ENCODE data around the gene FMN1. TPM values are rescaled to one million over a fixed set of nuclear protein-coding genes. Genes with fewer than 3 reads are reported as not detected.

The FMN1 gene
- polyA plus RNA-seq, 2 of the 4 experiments (the other 2 are of a cell fraction): 0.53 to 2.2 TPM

DNA sequence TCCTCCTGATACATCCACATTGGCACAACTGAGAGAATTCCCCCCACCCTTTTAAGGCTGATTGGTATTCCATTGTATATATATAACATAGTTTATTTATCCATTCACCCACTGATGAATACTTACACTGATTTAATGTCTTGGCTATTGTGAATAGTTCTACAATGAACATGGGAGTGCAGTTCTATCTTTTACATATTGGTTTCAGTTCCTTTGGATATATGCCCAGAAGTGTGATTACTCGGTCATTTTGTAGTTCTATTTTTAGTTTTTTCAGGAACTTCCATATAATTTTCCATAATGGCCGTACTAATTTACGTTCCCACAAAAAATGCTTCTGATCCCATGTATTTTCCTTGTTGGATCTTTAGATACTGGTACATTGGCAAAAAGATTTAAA, 135.3 kb downstream of the FMN1 start:
- TF ChIP-seq CBX2 (IDR thresholded peaks at IDR 0.05; ENCODE audit: borderline replicate concordance, low read depth) (no peak), TP53 (CRISPR knock-in tag; IDR thresholded peaks at IDR 0.05) (no peak), EHMT2 (IDR thresholded peaks at IDR 0.05; ENCODE audit: low read depth) (no peak), E2F6 (IDR thresholded peaks at IDR 0.05; ENCODE audit: borderline replicate concordance, low read depth) (no peak), KDM1A (IDR thresholded peaks at IDR 0.05; ENCODE audit: low read depth) (no peak), NR3C1 (IDR thresholded peaks at IDR 0.05) (no peak), FOXS1 (CRISPR knock-in tag; IDR thresholded peaks at IDR 0.05) (no peak), EHF (CRISPR knock-in tag; IDR thresholded peaks at IDR 0.05) (no peak), NFE2L2 (conservative IDR thresholded peaks at IDR 0.05; ENCODE audit: low read length) (no peak), CTCF (IDR thresholded peaks at IDR 0.05) (no peak), MYC (IDR thresholded peaks at IDR 0.05; ENCODE audit: borderline replicate concordance, low read length) (no peak), ESRRA (IDR thresholded peaks at IDR 0.05; ENCODE audit: borderline replicate concordance, low read length) (no peak), KDM5A (IDR thresholded peaks at IDR 0.05) (no peak)
- TF ChIP-seq, protein P1, sequence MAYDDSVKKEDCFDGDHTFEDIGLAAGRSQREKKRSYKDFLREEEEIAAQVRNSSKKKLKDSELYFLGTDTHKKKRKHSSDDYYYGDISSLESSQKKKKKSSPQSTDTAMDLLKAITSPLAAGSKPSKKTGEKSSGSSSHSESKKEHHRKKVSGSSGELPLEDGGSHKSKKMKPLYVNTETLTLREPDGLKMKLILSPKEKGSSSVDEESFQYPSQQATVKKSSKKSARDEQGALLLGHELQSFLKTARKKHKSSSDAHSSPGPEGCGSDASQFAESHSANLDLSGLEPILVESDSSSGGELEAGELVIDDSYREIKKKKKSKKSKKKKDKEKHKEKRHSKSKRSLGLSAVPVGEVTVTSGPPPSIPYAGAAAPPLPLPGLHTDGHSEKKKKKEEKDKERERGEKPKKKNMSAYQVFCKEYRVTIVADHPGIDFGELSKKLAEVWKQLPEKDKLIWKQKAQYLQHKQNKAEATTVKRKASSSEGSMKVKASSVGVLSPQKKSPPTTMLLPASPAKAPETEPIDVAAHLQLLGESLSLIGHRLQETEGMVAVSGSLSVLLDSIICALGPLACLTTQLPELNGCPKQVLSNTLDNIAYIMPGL (CRISPR knock-in tag; IDR thresholded peaks at IDR 0.05; ENCODE audit: borderline replicate concordance): no peak
- no peaks in the 10 kb centered on the region for H3K4me1 ChIP-seq
- DNase-seq (ENCODE audit: low read depth in 1 of 2, low spot score in 1 of 2) (no peak), ATAC-seq (no peak), FAIRE-seq (no peak)
- H3K4me3 ChIP-seq: no peak overlapping the region
- no peak overlapping the region for H3K4me2 ChIP-seq
- H3K27ac ChIP-seq: no peak overlapping the region
- 68% methylated on average over 3 of the region's 3 CpGs for WGBS (ENCODE audit: missing lambda C conversion rate)
- H3K9me3 ChIP-seq: no peaks in the 10 kb centered on the region
- POLR2A ChIA-PET: no interaction called here
- CTCF ChIA-PET: no interaction called here

- CTCF ChIA-PET: interaction anchor here (1.0 kb wide), 1 partner anchor 13 kb away, joined by 3 read pairs; no protein-coding TSS in a partner anchor
- FAIRE-seq (no peak), DNase-seq (ENCODE audit: low read depth in 1 of 2, low spot score in 1 of 2) (no peak), ATAC-seq (no peak)
- Histone ChIP-seq H3K4me3 (no peak overlapping the region), H3K27ac (no peak overlapping the region), H3K4me1 (no peaks in the 10 kb centered on the region), H3K4me2 (no peak overlapping the region), H3K9me3 (no peaks in the 10 kb centered on the region)
- POLR2A ChIA-PET: no interaction called here
- WGBS (ENCODE audit: missing lambda C conversion rate): 79% methylated on average over 8 of the region's 8 CpGs
- TF ChIP-seq NR3C1 (IDR thresholded peaks at IDR 0.05) (no peak), CTCF (IDR thresholded peaks at IDR 0.05) (no peak)
Measured at GRCh38 chr15:33057845-33058244, 136.7 kb downstream of the FMN1 start.

GRCh38 chr15:33055962-33056361, 138.6 kb downstream of the FMN1 start:
- no peak for ATAC-seq
- DNase-seq (ENCODE audit: low read depth in 1 of 2, low spot score in 1 of 2): no peak
- Histone ChIP-seq H3K27ac (no peak overlapping the region), H3K9me3 (no peaks in the 10 kb centered on the region), H3K4me1 (no peaks in the 10 kb centered on the region), H3K4me3 (no peak overlapping the region), H3K4me2 (no peak overlapping the region)
- no peak for FAIRE-seq
- WGBS (ENCODE audit: missing lambda C conversion rate): 49% methylated on average over 2 of the region's 2 CpGs
- ChIA-PET CTCF (interaction anchor here (1.4 to 1.8 kb wide), 2 partner anchors 12 to 26 kb away, joined by 4 to 6 read pairs; no protein-coding TSS in a partner anchor), POLR2A (no interaction called here)
- TF ChIP-seq, protein P2, sequence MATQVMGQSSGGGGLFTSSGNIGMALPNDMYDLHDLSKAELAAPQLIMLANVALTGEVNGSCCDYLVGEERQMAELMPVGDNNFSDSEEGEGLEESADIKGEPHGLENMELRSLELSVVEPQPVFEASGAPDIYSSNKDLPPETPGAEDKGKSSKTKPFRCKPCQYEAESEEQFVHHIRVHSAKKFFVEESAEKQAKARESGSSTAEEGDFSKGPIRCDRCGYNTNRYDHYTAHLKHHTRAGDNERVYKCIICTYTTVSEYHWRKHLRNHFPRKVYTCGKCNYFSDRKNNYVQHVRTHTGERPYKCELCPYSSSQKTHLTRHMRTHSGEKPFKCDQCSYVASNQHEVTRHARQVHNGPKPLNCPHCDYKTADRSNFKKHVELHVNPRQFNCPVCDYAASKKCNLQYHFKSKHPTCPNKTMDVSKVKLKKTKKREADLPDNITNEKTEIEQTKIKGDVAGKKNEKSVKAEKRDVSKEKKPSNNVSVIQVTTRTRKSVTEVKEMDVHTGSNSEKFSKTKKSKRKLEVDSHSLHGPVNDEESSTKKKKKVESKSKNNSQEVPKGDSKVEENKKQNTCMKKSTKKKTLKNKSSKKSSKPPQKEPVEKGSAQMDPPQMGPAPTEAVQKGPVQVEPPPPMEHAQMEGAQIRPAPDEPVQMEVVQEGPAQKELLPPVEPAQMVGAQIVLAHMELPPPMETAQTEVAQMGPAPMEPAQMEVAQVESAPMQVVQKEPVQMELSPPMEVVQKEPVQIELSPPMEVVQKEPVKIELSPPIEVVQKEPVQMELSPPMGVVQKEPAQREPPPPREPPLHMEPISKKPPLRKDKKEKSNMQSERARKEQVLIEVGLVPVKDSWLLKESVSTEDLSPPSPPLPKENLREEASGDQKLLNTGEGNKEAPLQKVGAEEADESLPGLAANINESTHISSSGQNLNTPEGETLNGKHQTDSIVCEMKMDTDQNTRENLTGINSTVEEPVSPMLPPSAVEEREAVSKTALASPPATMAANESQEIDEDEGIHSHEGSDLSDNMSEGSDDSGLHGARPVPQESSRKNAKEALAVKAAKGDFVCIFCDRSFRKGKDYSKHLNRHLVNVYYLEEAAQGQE (IDR thresholded peaks at IDR 0.05): no peak
- TF ChIP-seq EHF (CRISPR knock-in tag; IDR thresholded peaks at IDR 0.05) (no peak), CBX8 (IDR thresholded peaks at IDR 0.05) (no peak), RFX5 (IDR thresholded peaks at IDR 0.05) (no peak), FOSB (CRISPR knock-in tag; IDR thresholded peaks at IDR 0.05) (no peak), ZFP36 (IDR thresholded peaks at IDR 0.05; ENCODE audit: borderline replicate concordance, partially characterized antibody) (no peak), NPAS2 (CRISPR knock-in tag; IDR thresholded peaks at IDR 0.05; ENCODE audit: borderline replicate concordance) (no peak), HOXB13 (CRISPR knock-in tag; IDR thresholded peaks at IDR 0.05; ENCODE audit: low read depth) (no peak), TP53 (CRISPR knock-in tag; IDR thresholded peaks at IDR 0.05) (no peak), MYC (IDR thresholded peaks at IDR 0.05; ENCODE audit: borderline replicate concordance, low read length) (no peak)
- TF ChIP-seq, protein P1 (CRISPR knock-in tag; IDR thresholded peaks at IDR 0.05; ENCODE audit: borderline replicate concordance): no peak

Data from A549 (cell line).